GM15510 (cell line): ENCODE data around the gene HAUS8.

Source experiments
- POLR2A ChIP-seq: IDR thresholded peaks from 3 replicates; pipeline ENCODE4 v1.6.1; 2011; ENCODE audit warnings: borderline replicate concordance; ENCODE audit not compliant: insufficient read length; ENCODE audit errors: extremely low read depth

The HAUS8 gene

GRCh38 chr19:17075035-17075863 lies at the start of gene HAUS8, which contains the start of gene MYO9B:
TSS of gene HAUS8 (minus strand) at chr19:17075452. CDS start at chr19:17075422, 30 bp downstream.
TSS of gene MYO9B (plus strand) at chr19:17075777. CDS start at chr19:17101718, 25,941 bp downstream.
- peak; percentile 71 for TF ChIP-seq POLR2A

DNA sequence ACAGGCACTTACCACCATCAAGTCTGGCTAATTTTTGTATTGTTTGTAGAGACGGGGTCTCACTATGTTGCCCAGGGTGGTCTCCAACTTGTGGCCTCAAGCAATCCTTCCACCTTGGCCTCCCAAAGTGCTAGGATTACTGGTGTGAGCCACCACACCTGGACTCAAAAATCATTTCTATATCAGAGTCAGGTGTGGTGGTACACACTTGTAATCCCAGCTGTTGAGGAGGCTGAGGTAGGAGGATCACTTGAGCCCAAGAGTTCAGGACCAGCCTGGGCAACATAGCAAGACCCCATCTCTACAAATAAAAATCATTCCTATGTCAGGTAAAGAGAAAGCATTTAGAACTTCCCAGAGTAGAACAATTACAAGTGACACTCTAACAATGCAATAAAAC lies 48.8 kb upstream of the HAUS8 start:
- no peak for TF ChIP-seq POLR2A

- TF ChIP-seq POLR2A: no peak
Observed at GRCh38 chr19:17123041-17123440, 47.8 kb upstream of the HAUS8 start.

GRCh38 chr19:17121736-17122293 lies 46.6 kb upstream of the HAUS8 start:
- TF ChIP-seq POLR2A: no peak

GRCh38 chr19:17118957-17119356 lies 43.7 kb upstream of the HAUS8 start:
- TF ChIP-seq POLR2A: no peak

DNA sequence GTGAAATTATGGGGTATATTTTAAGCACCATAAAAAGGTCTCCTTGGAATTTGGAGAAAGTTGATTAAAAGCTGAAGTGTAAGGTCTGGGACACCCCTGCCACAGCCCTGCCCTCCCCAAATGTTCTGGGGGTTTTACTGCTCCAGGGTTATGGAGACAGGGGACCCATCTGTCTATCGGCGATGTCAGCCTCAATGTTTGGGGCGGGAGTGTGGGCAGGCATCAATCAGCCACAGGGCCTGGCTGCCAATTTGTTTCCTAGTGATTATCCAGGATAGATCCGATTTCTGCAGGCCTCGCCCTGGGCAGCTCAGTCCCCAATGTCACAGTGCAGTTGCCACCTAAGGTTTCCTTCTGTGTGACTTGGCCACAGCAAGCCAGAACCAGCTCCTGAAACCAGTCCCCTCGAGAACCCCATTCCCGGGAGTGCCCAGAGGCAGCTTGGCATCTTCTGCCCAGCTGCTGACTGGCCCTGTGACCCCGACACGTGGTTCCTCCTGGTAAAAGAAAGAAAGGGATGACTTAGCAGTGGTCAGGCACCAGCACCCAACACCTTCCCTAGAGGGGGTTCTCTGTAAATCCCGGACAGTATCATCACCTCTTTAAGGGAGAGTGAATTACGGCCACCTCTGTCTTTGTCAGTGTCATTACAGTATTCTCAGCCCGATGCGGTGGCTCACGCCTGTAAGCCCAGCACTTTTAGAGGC lies 41.9 kb upstream of the HAUS8 start:
- TF ChIP-seq POLR2A: no peak

DNA sequence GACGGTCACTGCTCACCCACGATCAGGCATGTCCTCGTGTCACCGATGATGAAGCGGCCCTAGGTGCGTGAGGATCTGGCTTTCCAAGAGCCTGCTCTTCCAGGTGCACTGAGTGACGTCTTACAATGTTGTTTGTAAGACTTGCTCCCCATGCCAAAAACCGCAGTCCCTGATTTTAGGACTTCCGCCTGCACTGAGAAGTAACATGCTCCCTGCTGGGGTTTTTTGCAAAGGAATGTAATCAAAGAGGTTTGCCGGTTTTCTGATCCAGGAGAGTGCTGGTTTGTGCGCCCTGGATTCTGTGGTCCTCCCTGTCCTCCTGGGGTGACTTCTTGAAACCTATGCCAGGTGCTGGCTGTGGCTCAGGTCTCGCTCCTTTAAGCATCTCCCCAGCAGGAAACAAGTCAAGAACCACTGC lies 39.2 kb upstream of the HAUS8 start:
- TF ChIP-seq POLR2A: no peak

DNA sequence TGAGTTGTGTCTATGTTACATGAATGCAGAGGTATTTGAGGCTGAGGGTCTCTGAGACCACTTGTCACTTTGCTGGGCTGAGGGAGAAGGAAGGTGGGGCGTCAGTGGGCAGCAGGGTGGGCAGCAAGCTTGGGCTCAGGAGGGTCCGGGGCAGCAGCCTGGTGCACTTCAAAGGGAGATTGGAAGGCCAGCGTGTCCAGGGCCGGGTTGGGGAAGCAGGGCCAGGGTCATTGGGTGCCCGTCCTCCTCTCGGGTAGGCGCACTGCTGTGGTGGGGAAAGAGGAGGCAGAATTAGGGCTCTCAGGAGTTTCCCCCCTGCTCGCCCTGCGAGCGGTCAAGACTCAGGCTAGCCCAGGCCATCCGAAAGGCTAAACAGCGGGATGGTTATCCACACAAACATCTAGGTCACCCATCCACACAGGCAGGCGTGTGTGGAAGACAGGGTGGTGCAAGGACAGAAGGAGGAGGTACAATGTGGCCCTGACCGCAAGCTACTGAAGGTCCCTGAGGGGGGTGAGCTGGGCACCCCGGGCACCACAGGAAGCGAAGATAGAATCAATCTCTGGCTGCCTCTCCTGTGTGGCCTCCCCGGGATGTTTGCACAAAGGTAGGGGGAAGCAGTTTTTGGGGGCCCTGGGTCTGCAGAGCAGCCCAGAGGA lies 38.0 kb upstream of the HAUS8 start:
- no peak for TF ChIP-seq POLR2A

GRCh38 chr19:17112700-17113099 lies 37.4 kb upstream of the HAUS8 start:
- no peak for TF ChIP-seq POLR2A

GRCh38 chr19:17112271-17112670 lies 37.0 kb upstream of the HAUS8 start:
- TF ChIP-seq POLR2A: no peak

DNA sequence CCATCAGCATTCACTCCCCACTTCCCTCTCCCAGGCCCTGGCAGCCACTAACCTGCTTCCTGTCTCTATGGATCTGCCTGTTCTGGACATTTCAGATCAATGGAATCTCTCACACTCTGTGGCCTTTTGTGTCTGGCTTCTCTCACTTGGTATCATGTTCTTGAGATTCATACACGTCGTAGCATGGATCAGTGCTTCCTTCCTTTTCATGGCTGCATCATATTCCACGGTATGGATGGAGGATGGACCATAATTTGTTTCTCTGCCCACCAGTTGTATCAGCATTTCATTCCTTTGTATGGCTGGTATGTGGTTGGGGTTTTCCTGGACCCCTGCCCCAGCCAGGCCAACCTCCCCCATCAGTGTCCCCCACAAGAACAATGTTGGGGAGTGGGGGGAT lies 36.5 kb upstream of the HAUS8 start:
- TF ChIP-seq POLR2A: no peak

GRCh38 chr19:17110599-17110966 lies 35.3 kb upstream of the HAUS8 start:
- no peak for TF ChIP-seq POLR2A

- TF ChIP-seq POLR2A: no peak
Observed at GRCh38 chr19:17109962-17110598, 34.8 kb upstream of the HAUS8 start.

DNA sequence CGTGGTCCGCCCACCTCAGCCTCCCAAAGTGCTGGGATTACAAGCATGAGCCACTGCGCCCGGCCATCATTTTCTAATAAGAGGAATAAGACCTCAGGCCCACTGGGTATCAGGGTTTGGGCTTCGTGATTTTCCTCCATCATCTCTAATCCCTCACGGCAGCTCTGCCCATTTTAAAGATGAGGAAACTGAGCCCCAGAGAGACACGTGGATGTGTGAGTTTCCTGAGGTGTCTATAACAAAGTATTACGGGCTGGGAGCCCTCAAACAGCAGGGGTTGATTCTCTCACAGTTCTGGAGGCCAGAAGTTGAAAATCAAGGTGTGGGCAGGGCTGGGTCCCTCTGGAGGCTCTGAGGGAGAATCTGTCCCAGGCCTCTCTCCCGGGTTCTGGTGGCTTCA lies 34.0 kb upstream of the HAUS8 start:
- TF ChIP-seq POLR2A: no peak

DNA sequence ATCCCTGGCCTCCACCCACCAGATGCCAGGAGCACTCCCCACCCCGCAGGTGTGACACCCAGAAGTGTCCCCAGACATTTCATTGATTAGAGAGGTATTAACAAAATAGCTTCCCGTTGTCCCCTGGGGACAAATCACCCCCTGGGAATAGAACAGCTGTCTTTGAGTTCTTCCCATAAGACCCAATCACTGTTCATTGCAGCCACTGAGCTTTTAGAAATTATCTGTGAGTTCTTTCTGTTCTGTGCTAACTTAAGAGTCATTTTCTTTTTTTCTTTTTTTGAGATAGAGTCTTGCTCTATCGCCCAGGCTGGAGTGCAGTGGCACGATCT lies 33.2 kb upstream of the HAUS8 start:
- TF ChIP-seq POLR2A: no peak
